Left ventricle myocardium inferior (tissue), 1 donor: ENCODE measurements around the gene WBP1L. TPM values are rescaled to one million over a fixed set of nuclear protein-coding genes. Genes with fewer than 3 reads are reported as not detected.

Experiments
- DNase-seq: peaks from one replicate; pipeline ENCODE4 v3.0.0-alpha.2; 2020
- H3K27ac ChIP-seq: fragments of 200-600 bp; replicated peaks from 2 replicates; pipeline ENCODE4 v1.8.0; 2021
- H3K27me3 ChIP-seq: fragments of 200-600 bp; 2 replicates; pipeline ENCODE4 v1.8.0; 2021; ENCODE audit warnings: low read depth
- H3K36me3 ChIP-seq: fragments of 200-600 bp; 2 replicates; pipeline ENCODE4 v1.8.0; 2021
- H3K4me1 ChIP-seq: fragments of 200-600 bp; 2 replicates; pipeline ENCODE4 v1.8.0; 2021
- H3K4me3 ChIP-seq: fragments of 200-600 bp; 2 replicates; pipeline ENCODE4 v1.8.0; 2021; ENCODE audit warnings: mild to moderate bottlenecking, moderate library complexity
- H3K9me3 ChIP-seq: fragments of 200-600 bp; replicated peaks from 2 replicates; pipeline ENCODE4 v1.8.0; 2021
- intact Hi-C: fragments of 100-400 bp; cut with micrococcal nuclease; formaldehyde crosslinking; loops from one replicate; pipeline ENCODE4 v1.11.0; 2022
- total RNA-seq: library from RNA; stranded (reverse); fragmentation: NEBNext Ultra II Directional; extraction: Animal tissue kit (Norgen Biotek cat#: 25700); gene quantifications from one replicate; pipeline ENCODE4 v1.2.1, GENCODE V29; 2021
- TF ChIP-seq, protein P1 (sequence below): fragments of 200-600 bp; IDR thresholded peaks from 2 replicates; pipeline ENCODE4 v1.8.0; 2021; ENCODE audit warnings: antibody characterized with exemption, mild to moderate bottlenecking, borderline replicate concordance
- donor health status: DM: no; HTN: yes; CAD: no; lungs with severe emphysema.

The WBP1L gene
- total RNA-seq, 1 donor from 2014 or later, result 22.6 TPM

DNA sequence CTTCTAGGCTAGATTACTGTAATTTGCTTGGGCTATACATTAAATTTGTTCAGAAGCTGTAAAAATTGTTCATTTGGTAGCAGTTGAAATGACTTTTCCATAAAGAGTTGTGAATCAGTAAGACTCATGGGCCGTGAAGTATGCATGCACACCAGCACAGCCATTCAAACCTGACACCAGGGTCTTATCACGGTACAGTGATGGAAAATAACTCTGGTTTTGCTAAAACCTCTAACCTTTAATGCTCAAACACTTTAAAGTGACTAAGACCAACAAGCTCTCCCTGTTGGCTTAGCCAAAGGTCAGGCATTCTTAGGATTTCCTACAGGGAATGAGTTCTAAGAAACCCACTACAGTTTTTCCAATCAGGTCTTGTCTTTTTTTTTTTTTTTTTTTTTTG lies 41.0 kb upstream of the WBP1L start:
- TF ChIP-seq, protein P1, sequence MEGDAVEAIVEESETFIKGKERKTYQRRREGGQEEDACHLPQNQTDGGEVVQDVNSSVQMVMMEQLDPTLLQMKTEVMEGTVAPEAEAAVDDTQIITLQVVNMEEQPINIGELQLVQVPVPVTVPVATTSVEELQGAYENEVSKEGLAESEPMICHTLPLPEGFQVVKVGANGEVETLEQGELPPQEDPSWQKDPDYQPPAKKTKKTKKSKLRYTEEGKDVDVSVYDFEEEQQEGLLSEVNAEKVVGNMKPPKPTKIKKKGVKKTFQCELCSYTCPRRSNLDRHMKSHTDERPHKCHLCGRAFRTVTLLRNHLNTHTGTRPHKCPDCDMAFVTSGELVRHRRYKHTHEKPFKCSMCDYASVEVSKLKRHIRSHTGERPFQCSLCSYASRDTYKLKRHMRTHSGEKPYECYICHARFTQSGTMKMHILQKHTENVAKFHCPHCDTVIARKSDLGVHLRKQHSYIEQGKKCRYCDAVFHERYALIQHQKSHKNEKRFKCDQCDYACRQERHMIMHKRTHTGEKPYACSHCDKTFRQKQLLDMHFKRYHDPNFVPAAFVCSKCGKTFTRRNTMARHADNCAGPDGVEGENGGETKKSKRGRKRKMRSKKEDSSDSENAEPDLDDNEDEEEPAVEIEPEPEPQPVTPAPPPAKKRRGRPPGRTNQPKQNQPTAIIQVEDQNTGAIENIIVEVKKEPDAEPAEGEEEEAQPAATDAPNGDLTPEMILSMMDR, result no peak
- DNase-seq, result no peak

DNA sequence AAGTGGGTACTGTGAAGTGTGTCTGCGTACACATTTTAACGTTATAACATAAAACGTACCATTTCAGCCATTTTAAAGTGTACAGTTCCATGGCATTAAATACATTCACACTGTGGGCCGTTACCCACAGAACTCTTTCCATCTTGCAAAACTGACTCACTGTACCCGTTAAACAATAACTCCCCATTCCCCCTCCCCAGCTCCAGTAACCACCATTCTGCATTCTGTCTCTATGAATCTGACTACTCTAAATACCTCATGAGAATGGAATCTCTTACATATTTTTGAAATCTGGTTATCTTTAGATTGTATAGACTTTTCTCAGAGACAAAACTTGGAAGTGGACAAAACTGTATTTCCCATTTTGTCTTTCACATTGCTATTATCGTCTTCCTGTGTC lies 38.8 kb upstream of the WBP1L start:
- intact Hi-C loops, result no loop called here
- Histone ChIP-seq H3K9me3 (no peaks in the 10 kb centered on the region), H3K4me1 (peaks cover 3% of the 10 kb centered on the region), H3K27me3 (no peaks in the 10 kb centered on the region), H3K4me3 (no peak overlapping the region), H3K27ac (no peak overlapping the region), H3K36me3 (peaks cover 9% of the 10 kb centered on the region)
- DNase-seq, result no peak
- TF ChIP-seq, protein P1, result no peak

More for the DNA sequence above, 41.0 kb upstream of the WBP1L start:
- H3K27ac ChIP-seq, result no peak overlapping the region
- H3K4me3 ChIP-seq, result no peak overlapping the region
- intact Hi-C loops, result no loop called here
- no peaks in the 10 kb centered on the region for H3K4me1 ChIP-seq
- H3K36me3 ChIP-seq, result peaks cover 25% of the 10 kb centered on the region
- H3K9me3 ChIP-seq, result no peaks in the 10 kb centered on the region
- no peaks in the 10 kb centered on the region for H3K27me3 ChIP-seq

- Histone ChIP-seq H3K4me1 (peaks cover 9% of the 10 kb centered on the region), H3K4me3 (no peak overlapping the region), H3K27ac (no peak overlapping the region), H3K27me3 (no peaks in the 10 kb centered on the region), H3K36me3 (peaks cover 9% of the 10 kb centered on the region), H3K9me3 (no peaks in the 10 kb centered on the region)
- DNase-seq, result no peak
- TF ChIP-seq, protein P1, result no peak
- intact Hi-C loops, result no loop called here
Observed at GRCh38 chr10:102705531-102705930, 38.2 kb upstream of the WBP1L start.

DNA sequence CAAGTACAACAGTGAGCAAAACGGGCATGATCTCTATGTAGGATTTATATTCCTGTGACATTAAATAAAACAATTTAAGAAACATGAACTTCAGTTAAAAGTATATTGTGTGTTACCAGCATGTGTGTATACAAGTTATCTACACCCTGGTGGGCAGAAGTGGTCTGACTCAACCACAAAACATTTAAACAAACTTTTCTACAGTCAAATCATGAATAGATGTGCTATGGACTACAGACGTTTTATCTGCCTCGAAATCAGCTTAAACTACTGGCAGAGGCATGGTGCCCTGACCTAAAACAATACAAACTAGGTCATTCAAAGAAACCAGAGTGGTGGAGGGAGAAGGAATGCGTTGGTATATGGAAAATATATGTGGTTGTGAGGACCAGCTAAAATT lies 33.1 kb upstream of the WBP1L start:
- TF ChIP-seq, protein P1, result no peak
- Histone ChIP-seq H3K4me1 (peaks cover 40% of the 10 kb centered on the region), H3K36me3 (no peaks in the 10 kb centered on the region), H3K27ac (no peak overlapping the region), H3K4me3 (no peak overlapping the region), H3K27me3 (no peaks in the 10 kb centered on the region), H3K9me3 (no peaks in the 10 kb centered on the region)
- DNase-seq, result no peak
- intact Hi-C loops, result no loop called here

DNA sequence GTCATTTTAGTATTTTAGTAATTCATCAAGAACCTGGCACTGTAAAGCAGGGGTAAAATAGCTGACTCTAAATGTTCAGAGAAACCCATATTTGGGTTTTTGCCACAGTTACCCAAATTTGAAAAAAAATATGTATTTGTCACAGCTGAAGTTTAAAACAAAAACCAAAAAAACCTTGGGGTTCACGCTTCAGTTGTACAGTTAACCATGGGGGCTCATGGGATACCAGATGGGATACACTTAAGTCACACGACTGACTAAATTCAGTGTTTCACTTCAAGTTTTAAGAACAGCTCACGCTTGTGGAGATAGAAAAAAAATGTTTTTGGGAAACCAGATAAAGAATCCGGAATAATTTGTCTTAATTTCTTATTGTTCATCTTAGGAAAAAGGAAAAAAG lies 31.7 kb upstream of the WBP1L start:
- no peaks in the 10 kb centered on the region for H3K27me3 ChIP-seq
- DNase-seq, result no peak
- H3K36me3 ChIP-seq, result no peaks in the 10 kb centered on the region
- H3K4me3 ChIP-seq, result no peak overlapping the region
- TF ChIP-seq, protein P1, result no peak
- intact Hi-C loops, result no loop called here
- H3K9me3 ChIP-seq, result no peaks in the 10 kb centered on the region
- H3K4me1 ChIP-seq, result peaks cover 40% of the 10 kb centered on the region
- H3K27ac ChIP-seq, result no peak overlapping the region
